HS-5 (cell line): Measurements from ENCODE around the gene TRIM46.
"Not testable (repeated sequence)": the region's sequence is repeated elsewhere in the genome, so short reads cannot be mapped to it uniquely, and the experiment has no call there.

Experiments used
- DNase-seq: peaks from one replicate; pipeline ENCODE4 v3.0.0-alpha.2; 2012; ENCODE audit warnings: low read depth

TRIM46 gene

DNA sequence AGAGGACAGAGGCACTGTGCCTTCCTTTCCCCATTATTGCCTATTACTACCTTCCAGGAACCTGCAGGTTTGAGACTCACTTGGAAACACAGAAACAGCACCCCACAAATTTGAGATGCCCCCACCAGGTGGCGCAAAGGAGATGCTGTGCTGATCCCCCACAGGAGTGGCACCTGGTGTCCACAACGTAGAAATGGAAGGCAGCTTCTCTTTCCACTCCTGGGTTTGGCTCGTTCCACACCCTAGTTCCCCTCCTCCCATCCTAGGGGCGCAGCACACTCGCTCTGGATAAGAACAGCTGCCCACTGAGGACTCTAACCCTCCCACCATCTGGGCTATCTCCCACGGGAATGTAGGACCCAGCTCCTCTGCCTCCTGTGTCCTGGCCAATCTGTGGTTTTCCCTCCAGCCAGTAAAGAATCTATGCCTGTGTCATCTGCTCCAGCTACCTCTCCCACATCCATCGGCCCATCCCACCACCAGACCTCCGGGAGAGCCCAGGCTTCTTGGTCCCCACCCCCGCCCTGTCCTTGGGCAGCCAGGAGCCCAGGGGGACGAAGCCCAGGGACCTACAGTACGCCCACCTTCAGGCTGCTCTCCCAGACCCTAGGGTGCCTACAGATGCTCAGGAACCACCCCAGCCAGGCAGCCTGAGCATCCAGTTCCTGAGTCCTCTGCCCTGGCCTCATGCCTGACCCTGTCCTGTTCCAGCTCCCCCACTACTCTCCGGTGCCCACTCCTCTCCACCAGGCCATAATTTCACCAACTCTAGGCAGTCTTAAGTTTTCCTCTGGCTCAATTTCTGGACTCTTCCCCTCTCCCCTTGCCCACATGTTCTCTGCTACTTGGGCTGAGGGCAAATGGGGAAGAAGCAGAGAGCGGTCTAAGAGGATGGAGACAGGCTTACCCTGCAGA lies 33.5 kb downstream of the TRIM46 start:
- peak; percentile 65 for DNase-seq

DNA sequence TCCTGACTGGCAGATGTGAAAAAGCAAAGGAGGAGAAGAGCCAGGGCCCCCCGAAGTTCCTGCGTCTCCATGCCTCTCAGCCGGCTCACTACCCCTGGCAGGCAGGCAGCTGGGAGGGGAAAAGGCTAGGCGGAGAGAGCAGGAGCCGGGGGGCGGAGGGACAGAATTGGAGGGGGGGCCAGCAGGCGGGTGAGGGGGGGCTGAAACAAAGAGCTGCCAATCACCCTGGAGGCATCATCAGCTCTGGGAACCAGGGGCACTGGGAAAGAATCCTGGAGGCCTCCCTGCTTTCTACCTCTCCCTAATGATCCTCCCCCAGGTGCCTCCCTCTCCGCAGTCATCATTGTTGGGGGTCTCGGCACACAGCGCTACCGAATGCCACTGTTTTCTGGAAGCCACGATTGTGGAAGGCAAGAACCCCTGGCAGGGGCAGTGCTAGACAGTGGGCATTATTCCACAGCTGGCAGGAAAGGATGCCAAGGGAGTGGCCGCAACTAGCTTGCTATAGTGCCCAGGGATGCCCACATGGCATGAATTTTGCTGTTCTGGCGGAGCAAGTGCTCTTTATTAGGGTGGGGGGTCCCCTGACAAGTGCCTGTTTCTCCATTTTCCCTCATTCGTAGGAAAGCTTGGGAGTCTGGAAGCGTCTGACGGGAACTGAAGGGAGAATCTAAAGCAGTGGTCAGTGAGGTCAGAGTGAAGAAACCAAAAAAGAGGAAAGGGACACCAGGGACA lies 34.3 kb downstream of the TRIM46 start, which contains the start of gene THBS3:
TSS of gene THBS3 (minus strand) at position 92 of the 735 bp plus-strand sequence. CDS start at position 71, 21 bp downstream.
- DNase-seq: no peak

DNA sequence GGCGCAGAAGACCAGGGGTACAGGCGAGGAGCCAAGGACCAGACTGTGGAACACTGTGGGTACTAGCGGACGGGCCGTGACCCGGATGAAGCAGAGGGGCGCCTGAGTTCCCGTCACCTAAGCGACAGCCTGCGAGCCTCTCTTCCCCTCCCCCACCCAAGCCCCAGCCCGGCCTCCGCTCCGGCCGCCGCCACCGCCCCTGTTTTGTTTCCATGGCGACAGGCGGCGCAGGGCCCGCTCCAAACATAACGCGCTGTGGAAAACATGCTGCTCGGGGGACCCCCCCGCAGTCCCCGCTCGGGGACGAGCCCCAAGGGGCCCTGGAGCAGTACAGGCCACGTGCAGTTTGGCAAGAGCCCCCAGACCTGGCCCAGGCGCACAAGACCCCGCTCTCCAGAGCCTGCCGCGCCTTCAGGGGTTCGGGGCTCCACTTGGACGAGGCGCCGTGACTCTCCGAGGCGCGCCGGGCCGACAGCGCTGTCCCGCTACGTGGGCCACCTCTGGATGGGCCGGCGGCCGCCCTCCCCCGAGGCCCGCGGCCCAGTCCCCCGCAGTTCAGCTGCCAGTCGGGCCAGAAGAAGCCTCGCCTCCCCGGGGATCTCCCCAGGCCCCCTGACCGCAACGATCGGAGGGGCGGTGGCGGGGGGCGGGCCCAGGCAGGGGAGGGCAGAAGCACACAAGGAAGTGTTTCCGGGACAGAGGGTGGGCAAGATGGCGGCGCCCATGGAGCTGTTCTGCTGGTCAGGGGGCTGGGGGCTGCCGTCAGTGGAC lies 35.1 kb downstream of the TRIM46 start, which contains the start of gene MTX1:
TSS of gene MTX1 (plus strand) at position 155 of the 771 bp plus-strand sequence. CDS start at position 265, 110 bp downstream.
- DNase-seq: peak; percentile 43

DNA sequence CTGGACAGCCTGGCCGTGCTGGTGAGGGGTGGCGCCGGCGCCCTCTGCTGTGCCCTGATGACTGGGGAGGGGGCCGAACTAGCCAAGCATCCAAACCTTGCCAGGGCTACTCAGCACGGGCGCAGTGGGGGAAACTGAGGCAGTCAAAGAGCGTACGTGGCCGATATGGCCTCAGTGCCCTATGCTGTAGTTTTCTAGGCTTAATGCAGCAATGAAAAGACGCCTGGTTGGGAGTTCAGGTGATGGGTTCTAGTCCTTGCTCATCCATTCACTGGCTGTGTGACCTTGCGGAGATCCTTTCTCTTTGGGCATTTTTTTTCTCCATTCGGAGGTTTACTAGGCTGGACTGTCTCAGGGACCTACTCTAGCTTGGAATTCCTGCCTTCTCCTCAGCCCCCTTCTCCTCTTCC lies 35.7 kb downstream of the TRIM46 start:
- no peak for DNase-seq

DNA sequence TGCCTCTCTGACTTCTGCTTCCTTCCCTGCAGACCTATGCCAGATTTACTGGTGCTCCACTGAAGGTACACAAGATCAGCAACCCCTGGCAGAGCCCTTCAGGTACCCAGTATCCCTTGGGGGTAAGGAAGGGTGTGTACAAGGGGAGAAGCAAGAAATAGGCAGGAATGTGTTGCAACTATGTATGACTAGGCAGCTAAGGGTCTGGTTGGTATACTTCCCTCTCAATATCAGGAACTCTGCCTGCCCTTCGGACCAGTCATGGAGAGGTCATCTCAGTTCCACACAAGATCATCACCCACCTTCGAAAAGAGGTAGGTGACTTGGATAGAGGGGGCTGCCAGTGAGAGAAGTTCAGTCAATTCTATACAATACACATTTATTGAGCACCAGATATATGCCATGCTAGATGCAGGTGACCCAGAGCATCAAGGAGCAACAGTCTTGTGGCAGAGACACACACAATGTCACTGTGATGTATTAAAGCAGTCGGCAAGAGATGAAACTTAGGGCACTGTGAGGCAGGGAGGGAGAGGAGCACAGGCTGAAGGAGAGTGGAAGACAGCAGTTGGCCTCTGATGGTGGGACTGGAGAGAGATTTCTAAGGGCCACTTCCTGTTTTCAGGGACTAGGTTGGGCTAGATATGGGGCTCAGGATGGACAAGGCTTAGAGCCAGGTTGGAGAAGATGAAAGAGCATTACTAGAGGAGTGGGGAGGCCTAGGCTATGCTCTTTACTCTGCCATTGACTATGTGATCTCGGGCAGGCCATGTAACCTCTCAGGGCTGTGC lies 36.9 kb downstream of the TRIM46 start:
- no peak for DNase-seq

DNA sequence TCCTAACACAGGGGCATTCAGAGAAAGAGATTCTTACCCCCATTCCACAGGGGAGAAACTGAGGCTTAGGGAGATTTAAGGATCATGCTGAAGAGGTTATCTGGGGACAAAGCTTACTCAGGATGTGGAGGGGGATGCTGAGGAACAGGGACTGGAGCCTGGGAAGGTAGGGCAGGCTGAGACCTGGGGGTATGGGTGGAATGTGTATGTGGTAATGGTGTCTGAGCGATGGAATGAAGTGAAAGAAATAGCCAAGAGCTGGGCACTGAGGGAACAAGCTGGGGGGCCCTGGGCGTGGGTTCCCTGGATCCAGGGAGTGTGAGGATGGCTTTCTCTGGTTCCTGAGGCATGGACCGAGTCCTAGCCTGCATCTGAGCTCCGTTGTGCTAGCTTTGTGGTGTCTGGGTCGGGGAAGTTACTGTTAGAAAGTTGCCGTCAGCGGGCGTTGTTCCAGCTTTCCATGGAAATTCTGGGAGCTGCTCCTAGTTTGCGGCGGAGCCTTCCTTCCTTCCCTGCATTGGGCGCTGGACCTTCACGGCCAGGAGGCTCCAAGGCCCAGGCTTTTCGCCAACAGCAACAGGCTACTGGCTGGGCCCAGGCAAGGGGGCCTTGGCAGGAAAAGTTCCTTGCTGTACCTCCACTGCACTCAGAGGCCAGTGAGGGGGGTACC lies 37.9 kb downstream of the TRIM46 start:
- DNase-seq: not testable (repeated sequence)

DNA sequence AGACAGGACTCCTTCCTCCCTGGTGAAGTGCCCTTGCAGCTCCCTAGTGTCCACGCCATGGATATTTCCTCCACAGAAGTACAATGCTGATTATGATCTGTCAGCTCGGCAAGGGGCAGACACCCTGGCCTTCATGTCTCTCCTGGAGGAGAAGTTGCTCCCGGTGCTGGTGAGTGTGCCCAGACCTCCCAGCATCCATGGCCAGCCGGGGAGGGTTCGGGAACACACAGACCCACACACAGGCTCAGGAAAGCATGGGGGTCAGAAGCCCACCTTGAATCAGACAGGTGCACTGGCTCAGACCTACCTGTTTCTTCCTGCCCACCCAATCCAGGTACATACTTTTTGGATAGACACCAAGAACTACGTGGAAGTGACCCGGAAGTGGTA lies 38.4 kb downstream of the TRIM46 start:
- DNase-seq: not testable (repeated sequence)

DNA sequence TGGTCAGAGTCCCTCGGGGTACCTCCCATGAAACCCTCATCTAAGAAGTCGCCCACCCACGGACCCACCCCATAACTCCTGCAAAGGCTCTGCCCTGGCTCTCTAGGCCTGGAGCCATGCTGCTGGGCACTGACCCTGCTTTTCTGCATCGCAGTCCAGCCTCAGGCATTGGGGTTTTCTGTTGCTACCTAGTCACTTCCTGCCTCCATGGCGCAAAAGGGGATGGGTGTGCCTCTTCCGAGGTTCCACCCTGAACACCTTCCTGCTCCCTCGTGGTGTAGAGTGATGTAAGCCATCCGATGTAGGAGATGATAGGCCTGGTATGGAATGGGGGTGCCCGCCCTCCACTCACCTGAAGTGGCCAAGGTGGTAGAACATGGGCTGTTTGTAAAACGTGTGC lies 41.1 kb downstream of the TRIM46 start:
- DNase-seq: not testable (repeated sequence)

DNA sequence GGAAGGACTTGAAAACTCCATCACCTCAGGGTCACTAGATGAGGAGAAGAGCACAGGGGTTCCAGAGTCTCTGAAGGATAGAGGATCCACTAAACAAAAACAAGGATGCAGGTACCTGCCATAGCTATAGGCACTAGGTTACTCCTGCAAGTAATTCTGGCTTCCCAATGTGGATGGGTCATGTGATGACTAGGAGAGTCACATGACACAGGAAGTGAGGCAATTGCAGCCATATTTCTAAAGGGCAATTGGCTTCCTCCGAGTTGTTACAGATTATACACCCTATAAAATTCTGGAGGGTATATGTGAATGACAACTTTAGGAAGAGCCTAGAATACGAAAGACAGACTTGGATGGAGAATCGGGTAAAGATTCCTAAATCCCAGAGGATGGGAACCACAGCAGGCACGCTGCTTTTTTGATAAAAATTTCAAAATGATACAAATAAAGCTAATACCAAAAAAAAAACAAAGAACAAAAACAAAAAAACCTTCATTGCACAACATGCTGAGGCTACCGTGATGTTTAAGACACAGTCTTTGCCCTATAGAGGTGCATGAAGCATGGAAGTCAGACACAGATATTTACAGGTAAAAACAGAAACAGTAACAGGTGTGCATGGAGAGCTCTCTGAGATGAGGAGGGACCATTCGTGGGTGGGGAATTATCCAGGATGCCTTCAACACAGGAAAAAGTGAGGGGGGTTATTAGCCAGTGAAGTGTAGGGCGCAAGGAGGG lies 45.4 kb downstream of the TRIM46 start:
- DNase-seq: no peak

DNA sequence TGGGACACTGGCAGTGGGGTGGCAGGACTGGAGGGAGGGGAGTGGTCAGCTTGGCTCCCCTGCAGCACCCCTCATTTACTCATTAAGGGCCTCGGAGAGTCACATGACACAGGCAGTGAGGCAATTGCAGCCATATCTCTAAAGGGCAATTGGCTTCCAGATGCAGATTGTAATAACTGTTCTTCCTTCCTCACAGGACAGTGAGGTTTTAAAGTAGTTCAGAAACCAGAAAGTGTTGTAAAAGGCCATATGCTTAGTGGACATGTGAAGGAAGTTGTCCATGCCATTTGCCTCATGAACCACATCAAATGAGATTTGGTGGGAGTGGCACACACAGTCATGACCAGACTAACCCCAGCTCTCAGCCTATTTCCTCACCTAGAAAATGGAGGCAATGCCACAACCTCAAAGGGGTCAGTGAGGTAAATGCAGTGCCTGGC lies 46.0 kb downstream of the TRIM46 start:
- DNase-seq: no peak

DNA sequence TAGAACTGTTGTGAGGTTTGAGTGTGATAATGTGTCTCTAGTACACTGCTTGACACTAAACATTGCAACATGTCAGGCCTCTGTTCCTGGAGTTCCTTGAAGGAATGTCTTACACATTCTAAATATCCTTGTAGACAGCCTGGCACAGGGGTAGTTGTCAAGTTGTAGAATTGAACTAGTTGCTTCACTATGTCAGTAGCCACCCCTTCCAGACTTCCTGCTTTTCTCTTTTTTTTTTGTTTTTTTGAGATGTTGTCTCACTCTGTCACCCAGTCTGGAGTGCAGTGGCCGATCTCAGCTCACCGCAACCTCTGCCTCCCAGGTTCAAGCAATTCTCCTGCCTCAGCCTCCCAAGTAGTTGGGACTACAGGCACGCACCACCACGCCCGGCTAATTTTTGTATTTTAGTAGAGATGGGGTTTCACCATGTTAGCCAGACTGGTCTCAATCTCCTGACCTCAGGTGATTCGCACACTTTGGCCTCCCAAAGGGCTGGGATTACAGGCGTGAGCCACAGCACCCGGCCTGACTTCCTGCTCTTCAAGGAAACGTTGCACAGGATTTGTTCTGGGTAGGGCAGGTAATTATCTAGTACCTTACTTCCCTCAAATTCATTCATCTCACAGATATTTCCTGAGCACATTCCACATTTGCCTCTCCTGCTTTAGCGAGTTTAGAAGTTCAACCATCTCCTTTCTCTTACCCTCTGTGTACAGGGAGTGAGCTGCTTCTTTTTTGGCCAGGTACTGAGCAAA lies 46.7 kb downstream of the TRIM46 start:
- DNase-seq: not testable (repeated sequence)

DNA sequence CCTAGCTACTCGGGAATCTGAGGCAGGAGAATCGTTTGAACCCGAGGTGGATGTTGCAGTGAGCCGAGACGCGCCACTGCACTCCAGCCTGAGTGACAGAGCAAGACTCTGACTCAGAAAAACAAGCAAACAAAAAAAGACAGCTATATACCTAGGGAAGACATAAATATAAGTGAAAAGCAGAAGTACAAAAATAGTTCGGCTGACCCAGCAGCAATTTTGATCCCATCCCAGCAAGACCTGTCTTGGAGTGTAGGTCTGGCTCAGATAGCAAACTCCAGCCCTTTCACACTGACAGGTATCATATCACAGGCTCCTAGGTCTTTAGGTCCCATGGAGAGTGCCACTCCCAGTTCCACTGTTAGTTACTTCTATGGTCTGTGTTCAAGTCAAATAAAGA lies 49.4 kb downstream of the TRIM46 start:
- no peak for DNase-seq

DNA sequence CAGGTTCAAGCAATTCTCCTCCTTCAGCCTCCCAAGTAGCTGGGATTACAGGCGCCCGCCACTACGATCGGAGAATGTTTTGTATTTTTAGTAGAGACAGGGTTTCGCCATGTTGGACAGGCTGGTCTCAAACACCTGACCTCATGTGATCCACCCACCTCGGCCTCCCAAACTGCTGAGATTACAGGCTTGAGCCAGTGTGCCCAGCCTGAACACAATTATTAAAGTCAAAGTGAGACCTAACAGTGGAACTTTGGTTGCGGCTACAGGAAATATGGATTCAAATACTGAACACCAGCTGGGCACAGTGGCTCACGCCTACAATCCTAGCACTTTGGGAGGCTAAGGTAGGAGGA lies 51.7 kb downstream of the TRIM46 start:
- not testable (repeated sequence) for DNase-seq

DNA sequence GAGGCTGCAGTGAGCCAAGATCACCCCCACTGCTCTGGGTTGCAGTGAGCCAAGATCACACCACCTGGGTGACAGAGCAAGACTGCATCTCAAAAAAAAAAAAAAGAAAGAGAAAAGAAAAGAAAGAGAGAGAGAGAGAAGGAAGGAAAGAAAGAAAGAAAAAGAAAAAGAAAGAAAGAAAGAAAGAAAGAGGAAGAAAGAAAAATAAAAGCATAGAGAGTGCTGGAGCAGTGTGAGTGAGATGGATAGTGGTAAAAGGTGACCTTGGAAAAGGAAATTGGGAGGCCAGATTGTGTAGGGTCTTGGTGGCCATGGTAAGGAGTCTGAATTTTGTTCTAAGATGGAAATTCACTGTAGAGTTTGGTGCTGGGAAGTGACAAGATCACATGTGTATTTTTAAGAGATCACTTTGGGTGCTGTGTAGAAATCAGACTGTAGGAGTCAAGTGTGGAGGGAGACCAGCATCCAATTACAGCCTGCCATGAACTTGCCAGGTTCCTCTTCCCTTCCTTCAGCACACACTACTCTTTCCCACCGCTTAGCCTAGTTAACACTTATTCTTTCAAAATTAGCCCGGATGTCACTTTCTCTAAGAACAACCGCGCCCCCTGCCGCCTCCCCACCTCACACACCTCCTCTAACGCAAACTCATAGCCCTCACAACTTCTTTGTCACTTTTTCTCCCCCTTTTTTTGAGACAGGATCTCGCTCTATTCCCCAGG lies 52.7 kb downstream of the TRIM46 start:
- DNase-seq: peak; percentile 41

DNA sequence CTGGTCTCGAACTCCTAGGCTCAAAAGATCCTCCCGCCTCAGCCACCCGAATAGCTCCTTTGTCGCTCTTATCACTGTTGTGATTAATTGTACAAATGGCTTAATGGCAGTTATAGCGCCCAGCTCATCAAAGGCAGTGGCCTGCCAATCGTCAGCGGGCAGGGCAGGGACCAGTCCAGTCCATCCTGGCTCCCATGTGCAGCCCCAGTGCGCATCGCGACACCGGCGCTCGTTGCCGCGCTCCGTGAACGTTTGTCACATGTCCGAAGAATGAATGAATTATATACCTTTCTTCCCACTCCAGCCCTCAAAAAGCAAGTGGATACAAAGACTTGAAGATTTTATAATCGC lies 53.2 kb downstream of the TRIM46 start:
- no peak for DNase-seq

DNA sequence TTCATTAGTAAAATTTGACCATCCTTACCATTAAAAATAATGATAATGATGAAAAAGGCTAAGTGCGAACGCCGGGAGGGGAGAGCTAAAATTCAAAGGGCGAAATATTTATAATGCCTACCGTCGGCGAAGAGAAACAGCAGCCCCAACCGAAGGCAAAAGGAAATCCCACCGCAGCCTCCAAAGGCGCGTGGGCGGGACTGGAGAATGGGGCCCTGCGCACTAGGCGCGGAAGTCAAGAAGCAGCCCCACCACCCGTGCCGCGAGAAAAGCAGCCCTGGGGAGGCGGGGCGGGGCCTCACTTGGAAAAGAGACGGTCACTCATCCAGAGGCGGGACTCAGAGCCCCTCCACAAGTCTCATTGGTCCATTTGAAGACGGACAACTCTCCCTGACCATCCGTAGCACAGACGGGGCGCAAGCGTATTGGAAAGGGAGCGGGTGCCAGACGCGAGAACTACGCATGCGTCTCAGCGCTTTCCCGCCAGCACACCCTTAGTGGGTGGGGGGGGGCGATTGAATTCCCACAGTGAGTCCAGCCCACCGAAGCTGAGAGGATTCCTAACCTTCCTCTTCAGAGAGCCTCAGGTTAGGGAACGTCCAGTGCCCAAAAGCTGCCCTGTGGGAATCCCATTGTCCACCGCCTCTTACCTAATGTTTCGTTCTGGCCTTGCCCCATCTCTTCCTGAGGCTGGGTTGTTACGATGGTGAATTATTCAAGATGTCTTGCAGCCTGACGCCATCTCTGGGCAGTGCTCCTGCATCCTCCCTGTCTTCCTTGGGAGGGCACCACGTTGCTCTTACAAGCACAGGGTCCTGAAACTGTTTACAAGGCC lies 53.8 kb downstream of the TRIM46 start:
- peak; percentile 98 for DNase-seq

DNA sequence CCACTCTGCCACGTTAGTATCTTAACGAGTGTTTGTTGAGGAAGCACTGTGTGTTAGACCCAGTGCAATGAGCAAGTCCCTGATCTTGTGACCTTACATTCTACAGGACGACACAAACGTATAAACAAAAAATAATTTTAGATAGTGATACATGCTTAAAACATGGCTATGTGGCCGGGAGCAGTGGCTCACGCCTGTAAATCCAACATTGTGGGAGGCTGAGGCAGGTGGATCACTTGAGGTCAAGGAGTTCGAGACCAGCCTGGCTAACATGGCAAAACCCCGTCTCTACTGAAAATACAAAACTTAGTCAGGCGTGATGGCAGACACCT lies 54.4 kb downstream of the TRIM46 start:
- DNase-seq: no peak

DNA sequence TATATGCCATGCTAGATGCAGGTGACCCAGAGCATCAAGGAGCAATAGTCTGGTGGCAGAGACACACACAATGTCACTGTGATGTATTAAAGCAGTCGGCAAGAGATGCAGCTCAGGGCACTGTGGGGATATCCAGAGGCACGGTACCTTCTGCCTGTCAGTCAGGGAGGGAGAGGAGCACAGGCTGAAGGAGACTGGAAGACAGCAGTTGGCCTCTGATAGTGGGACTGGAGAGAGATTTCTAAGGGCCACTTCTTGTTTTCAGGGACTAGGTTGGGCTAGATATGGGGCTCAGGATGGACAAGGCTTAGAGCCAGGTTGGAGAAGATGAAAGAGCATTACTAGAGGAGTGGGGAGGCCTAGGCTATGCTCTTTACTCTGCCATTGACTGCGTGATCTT lies 57.7 kb downstream of the TRIM46 start:
- not testable (repeated sequence) for DNase-seq
